A549 treated with GW870086 at 1 μM for 4 hours (cell line): ENCODE data around the gene SPATA31E1. TPM values are rescaled to one million over a fixed set of nuclear protein-coding genes. Genes with fewer than 3 reads are reported as not detected.

Experiments used
- total RNA-seq: library from RNA; stranded (reverse); fragments of 200-300 nt; extraction: Qiagen RNA extraction; gene quantifications from 5 replicates; pipeline ENCODE4 v1.2.3, GENCODE V29; 2022; ENCODE audit warnings: low read depth

SPATA31E1 gene
- total RNA-seq = not detected in 5 replicates

DNA sequence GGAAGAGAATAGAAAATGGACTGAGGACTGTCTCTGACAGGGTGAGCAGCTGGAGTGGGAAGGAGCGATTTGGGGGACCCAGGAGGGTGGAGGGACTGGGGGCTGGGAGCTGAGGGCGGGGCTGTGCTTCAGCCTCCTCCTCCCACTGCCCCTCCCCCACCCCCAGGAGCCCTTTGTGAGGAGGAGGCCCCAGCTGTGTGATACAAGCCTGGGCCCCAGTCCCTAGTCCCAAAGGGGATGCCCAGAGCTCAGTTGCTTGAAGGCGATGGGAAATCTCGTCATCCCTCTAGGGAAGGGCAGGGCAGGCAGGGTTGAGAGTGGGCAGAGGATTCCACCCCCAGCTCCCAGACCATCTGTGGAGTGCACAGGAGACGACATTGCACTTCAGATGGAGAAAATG, at the start of gene SPATA31E1:
Gene SPATA31E1 (plus strand): TSS at position 251 of the 400 bp plus-strand sequence. CDS start 15 bp downstream, at position 266.

DNA sequence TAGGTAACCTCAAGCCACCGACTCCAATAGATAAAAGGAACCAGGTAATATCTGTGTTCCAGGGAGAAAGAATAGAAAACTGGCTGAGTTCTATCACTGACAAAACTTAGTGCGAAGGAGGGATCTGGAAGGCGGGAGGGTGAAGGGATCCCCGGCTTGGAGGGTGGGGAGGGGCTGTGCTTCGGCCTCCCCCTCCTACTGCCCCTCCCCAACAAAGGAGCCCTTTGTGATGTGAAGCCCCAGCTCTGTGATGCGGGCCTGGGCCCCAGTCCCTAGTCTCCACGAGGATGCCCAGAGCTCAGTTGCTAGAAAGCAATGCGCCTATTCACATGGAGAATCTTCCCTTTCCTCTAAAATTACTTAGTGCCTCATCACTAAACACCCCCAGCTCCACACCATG, 35.0 kb downstream of the SPATA31E1 start, which contains the start of gene SPATA31C1:
Gene SPATA31C1 (plus strand): TSS at position 301 of the 400 bp plus-strand sequence.

Other genes starting within 250 kb of the SPATA31E1 start
- 657 to 768 TPM (median 686 TPM) in 5 replicates for gene CTSL, start 156.8 kb upstream of the SPATA31E1 start, total RNA-seq
- not detected in 5 replicates for gene SPATA31C1, start 35.1 kb downstream of the SPATA31E1 start, total RNA-seq
- gene CDK20, start 91.7 kb downstream of the SPATA31E1 start, total RNA-seq = 6.3 to 8.1 TPM (median 6.9 TPM) in 5 replicates